Left ventricle myocardium inferior (tissue), 1 donor: ENCODE measurements around the gene HERPUD2. TPM values are rescaled to one million over a fixed set of nuclear protein-coding genes. Genes with fewer than 3 reads are reported as not detected.
"Not testable (repeated sequence)": the region's sequence is repeated elsewhere in the genome, so short reads cannot be mapped to it uniquely, and the experiment has no call there.

Source experiments
- DNase-seq: peaks from one replicate; pipeline ENCODE4 v3.0.0-alpha.2; 2020
- H3K27ac ChIP-seq: fragments of 200-600 bp; replicated peaks from 2 replicates; pipeline ENCODE4 v1.8.0; 2021
- H3K27me3 ChIP-seq: fragments of 200-600 bp; 2 replicates; pipeline ENCODE4 v1.8.0; 2021; ENCODE audit warnings: low read depth
- H3K36me3 ChIP-seq: fragments of 200-600 bp; 2 replicates; pipeline ENCODE4 v1.8.0; 2021
- H3K4me1 ChIP-seq: fragments of 200-600 bp; 2 replicates; pipeline ENCODE4 v1.8.0; 2021
- H3K4me3 ChIP-seq: fragments of 200-600 bp; 2 replicates; pipeline ENCODE4 v1.8.0; 2021; ENCODE audit warnings: mild to moderate bottlenecking, moderate library complexity
- H3K9me3 ChIP-seq: fragments of 200-600 bp; replicated peaks from 2 replicates; pipeline ENCODE4 v1.8.0; 2021
- CTCF ChIP-seq: fragments of 200-600 bp; IDR thresholded peaks from 2 replicates; pipeline ENCODE4 v1.8.0; 2021; ENCODE audit warnings: antibody characterized with exemption, mild to moderate bottlenecking, borderline replicate concordance
- intact Hi-C: fragments of 100-400 bp; cut with micrococcal nuclease; formaldehyde crosslinking; loops from one replicate; pipeline ENCODE4 v1.11.0; 2022
- total RNA-seq: library from RNA; stranded (reverse); fragmentation: NEBNext Ultra II Directional; extraction: Animal tissue kit (Norgen Biotek cat#: 25700); gene quantifications from one replicate; pipeline ENCODE4 v1.2.1, GENCODE V29; 2021
- donor health status: DM: no; HTN: yes; CAD: no; lungs with severe emphysema.

Gene HERPUD2
- total RNA-seq, 1 donor from 2014 or later: 13.6 TPM

- no peak overlapping the region for H3K4me3 ChIP-seq
- H3K9me3 ChIP-seq: no peaks in the 10 kb centered on the region
- DNase-seq: no peak
- peaks cover 14% of the 10 kb centered on the region for H3K4me1 ChIP-seq
- intact Hi-C loops: no loop called here
- no peak for TF ChIP-seq CTCF
- no peaks in the 10 kb centered on the region for H3K27me3 ChIP-seq
- H3K36me3 ChIP-seq: no peaks in the 10 kb centered on the region
- H3K27ac ChIP-seq: no peak overlapping the region
Observed at GRCh38 chr7:35599645-35600044, 95.3 kb downstream of the HERPUD2 start.

GRCh38 chr7:35599061-35599460, 95.9 kb downstream of the HERPUD2 start:
- intact Hi-C loops: no loop called here
- Histone ChIP-seq H3K27ac (no peak overlapping the region), H3K36me3 (no peaks in the 10 kb centered on the region), H3K4me3 (no peak overlapping the region), H3K9me3 (no peaks in the 10 kb centered on the region), H3K27me3 (no peaks in the 10 kb centered on the region), H3K4me1 (peaks cover 14% of the 10 kb centered on the region)
- TF ChIP-seq CTCF: no peak
- no peak for DNase-seq

- Histone ChIP-seq H3K36me3 (no peaks in the 10 kb centered on the region), H3K4me1 (peaks cover 14% of the 10 kb centered on the region), H3K27me3 (no peaks in the 10 kb centered on the region), H3K4me3 (no peak overlapping the region), H3K27ac (peak overlapping the region; percentile 59), H3K9me3 (no peaks in the 10 kb centered on the region)
- no peak for DNase-seq
- intact Hi-C loops: no loop called here
- no peak for TF ChIP-seq CTCF
Observed at GRCh38 chr7:35596061-35596460, 98.9 kb downstream of the HERPUD2 start.

GRCh38 chr7:35593899-35594298, 101.0 kb downstream of the HERPUD2 start:
- peaks cover 14% of the 10 kb centered on the region for H3K4me1 ChIP-seq
- no peaks in the 10 kb centered on the region for H3K36me3 ChIP-seq
- H3K27ac ChIP-seq: no peak overlapping the region
- H3K4me3 ChIP-seq: no peak overlapping the region
- intact Hi-C loops: no loop called here
- no peak for DNase-seq
- no peaks in the 10 kb centered on the region for H3K9me3 ChIP-seq
- no peak for TF ChIP-seq CTCF
- no peaks in the 10 kb centered on the region for H3K27me3 ChIP-seq

- Histone ChIP-seq H3K27me3 (no peaks in the 10 kb centered on the region), H3K4me3 (no peak overlapping the region), H3K4me1 (no peaks in the 10 kb centered on the region), H3K27ac (no peak overlapping the region), H3K9me3 (no peaks in the 10 kb centered on the region), H3K36me3 (no peaks in the 10 kb centered on the region)
- intact Hi-C loops: no loop called here
- no peak for TF ChIP-seq CTCF
- no peak for DNase-seq
Observed at GRCh38 chr7:35588647-35589046, 106.3 kb downstream of the HERPUD2 start.

GRCh38 chr7:35584990-35585389, 109.9 kb downstream of the HERPUD2 start:
- no peak overlapping the region for H3K27ac ChIP-seq
- intact Hi-C loops: no loop called here
- H3K4me1 ChIP-seq: no peaks in the 10 kb centered on the region
- H3K4me3 ChIP-seq: no peak overlapping the region
- no peaks in the 10 kb centered on the region for H3K36me3 ChIP-seq
- DNase-seq: no peak
- peaks cover 8% of the 10 kb centered on the region for H3K9me3 ChIP-seq
- no peaks in the 10 kb centered on the region for H3K27me3 ChIP-seq
- TF ChIP-seq CTCF: no peak

GRCh38 chr7:35584533-35584932, 110.4 kb downstream of the HERPUD2 start:
- H3K4me3 ChIP-seq, H3K36me3 ChIP-seq, H3K27ac ChIP-seq, intact Hi-C loops, H3K27me3 ChIP-seq, DNase-seq, H3K9me3 ChIP-seq, H3K4me1 ChIP-seq: not testable (repeated sequence)
